CD4-positive, alpha-beta T cell treated with Interleukin-4 for 1 hour (primary cell): ENCODE results near the gene SS18.

Experiments used
- DNase-seq, 2 donors: peaks; one replicate each; pipeline ENCODE4 v3.0.0-alpha.2; 2020 to 2022

Gene SS18

DNA sequence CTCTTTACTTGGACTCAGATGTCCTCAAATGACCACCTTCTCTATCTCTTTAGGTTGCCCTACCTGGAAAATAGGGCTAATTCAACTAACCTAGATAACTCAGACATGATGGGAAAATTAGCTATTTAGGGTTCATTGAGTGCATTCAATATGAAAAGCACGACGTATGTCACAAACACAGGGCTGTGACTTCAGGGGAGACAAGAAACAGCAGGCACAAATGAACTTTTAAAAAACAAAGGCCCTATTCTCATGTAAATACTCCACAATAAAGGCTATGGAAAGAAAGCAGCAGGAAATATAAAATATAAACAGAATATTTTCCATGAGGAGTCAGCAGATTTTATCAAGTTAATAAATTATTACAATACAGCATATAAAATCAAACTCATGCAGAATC is 97.8 kb downstream of the SS18 start:
- DNase-seq, result no peak

DNA sequence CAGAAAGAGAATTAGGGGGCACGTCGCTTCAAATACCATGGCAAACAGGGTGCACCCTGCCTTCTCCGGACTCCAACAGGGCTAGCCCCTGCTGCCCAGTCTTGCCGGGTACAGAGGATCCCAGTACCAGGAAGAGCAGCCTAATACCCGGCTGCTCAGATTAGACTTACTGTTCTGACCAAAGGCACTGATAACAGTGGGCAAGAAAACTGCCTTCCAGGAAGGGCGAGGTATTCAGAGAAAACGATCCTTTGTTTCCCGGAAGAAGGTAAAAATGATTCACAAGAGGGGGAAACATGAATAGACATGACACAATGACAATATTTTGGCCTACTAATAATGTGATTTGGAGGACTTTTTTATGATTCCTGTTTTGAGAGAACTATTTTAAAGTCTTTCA is 99.9 kb downstream of the SS18 start:
- no peak for DNase-seq

- no peak for DNase-seq
Measured at GRCh38 chr18:25985707-25986394, 104.6 kb downstream of the SS18 start.

DNA sequence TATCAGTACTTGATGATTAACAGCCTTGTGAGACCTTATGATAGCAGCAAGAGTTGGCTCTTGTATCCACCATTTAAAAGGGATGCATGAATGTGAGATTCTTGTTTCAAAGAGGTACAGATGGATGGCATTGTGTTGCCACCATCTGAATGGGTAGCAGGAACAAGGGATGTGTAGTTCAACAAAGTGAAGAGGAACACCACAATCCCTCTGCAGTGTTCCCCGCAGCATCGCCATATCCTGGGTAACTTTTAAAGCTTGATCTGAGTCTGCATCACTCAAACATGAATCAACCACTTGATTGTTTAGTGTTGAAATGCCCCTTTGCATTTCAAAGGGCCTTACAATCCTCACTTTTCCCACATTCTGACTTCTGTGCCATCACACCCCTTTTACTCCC is 106.7 kb downstream of the SS18 start:
- no peak for DNase-seq

DNA sequence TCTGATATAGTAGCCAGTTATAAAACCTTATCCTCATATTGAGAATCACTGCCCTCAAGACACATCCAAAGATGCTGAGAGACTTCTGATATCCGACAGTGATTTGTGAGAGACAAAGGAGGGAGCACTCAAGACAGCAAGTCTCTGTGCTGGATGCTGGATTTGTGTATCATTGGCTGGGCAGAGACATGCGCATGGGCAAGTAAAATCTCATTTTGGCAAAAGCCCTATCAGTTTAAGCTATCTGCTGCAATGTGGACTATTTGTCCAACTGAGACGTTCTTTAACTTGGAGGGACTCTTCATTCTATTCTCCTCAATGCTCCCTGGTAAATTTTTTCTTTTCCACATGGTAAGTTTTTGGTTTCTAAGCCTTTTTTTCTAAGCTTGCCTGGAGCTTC is 107.5 kb downstream of the SS18 start:
- no peak for DNase-seq

GRCh38 chr18:25982153-25982552 is 108.3 kb downstream of the SS18 start:
- no peak for DNase-seq

DNA sequence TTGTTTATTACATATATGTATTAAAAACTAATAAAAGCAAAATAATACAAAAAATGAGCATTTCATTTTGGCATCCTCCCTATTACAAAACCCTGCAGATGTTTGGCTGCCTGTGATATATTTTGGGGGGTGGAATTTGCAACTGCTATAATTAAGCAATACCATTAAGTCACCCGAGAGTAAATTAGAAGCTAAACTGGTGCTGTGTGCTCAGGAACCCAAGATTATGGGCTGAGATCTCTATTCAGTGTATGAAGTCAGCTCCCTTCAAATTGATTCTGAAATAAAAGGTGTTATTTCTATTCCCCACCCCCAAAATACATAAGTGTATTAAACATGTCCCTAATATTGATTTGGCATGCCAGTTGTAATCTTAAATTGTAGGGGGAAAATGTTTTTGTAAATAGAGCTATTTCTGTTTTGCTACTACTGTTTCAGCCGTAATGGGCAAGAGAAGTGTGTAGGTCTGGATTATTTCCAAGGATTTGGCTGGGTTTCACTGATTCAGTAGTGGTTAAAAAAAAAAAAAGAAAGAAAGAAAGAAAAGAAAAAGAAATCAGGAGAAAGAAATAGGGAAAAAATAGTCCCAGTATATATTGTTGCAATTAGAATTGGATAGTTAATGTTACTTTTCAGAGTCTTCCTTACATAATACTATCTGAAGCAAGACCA is 110.9 kb downstream of the SS18 start:
- DNase-seq, result no peak

DNA sequence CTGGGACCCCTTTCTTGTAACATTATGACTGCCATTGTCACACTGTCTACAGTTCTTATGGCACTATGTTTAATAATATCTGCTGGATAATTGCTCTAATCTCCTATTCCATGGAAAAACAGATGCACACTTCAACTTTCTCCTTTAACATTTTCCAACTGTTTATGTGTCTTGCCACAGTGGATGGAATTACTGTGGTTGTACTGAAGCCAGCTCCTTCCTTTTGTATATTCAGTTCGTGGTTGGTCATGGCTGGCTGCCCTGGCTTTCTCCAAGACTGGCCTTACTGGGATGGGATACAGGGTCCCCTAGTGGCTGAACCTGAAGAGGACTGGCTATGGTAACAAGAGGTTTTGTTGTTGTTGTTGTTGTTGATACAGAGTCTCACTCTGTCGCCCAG is 113.9 kb downstream of the SS18 start:
- DNase-seq, result no peak

DNA sequence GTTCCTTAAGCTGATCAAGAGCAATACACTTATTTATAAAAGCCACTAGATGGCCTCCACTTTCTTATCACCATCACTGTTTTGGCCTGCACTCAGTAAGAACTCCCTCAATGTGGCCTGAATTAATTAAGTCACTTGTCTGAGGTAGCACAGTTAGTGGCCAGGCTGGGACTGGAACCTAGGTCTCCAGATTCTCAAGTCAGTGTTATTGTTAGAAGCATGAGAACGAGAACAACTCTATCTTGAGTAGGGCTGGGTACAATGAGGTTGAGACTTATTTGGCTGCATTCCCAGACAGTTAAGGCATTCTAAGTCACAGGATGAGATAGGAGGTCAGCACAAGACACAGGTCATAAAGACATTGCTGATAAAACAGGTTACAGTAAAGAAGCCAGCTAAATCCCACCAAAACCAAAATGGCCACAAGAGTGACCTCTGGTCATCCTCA is 115.8 kb downstream of the SS18 start:
- no peak for DNase-seq
